ENCODE measurements around the gene PYCARD.

- TF ChIP-seq POLR2A (IDR thresholded peaks at IDR 0.05): no peak
- no peak for TF ChIP-seq CTCF (IDR thresholded peaks at IDR 0.05)
Observed at GRCh38 chr16:31192856-31193642, 9.5 kb downstream of the PYCARD start.

All from testis (tissue), 2 donors.